A549 treated with CpdA at 1 μM for 4 hours (cell line): ENCODE measurements around the gene MAGEA2. TPM values are rescaled to one million over a fixed set of nuclear protein-coding genes. Genes with fewer than 3 reads are reported as not detected.

Experiments
- total RNA-seq: library from RNA; stranded (reverse); fragments of 200-300 nt; extraction: Qiagen RNA extraction; gene quantifications from 5 replicates; pipeline ENCODE4 v1.2.3, GENCODE V29; 2022; ENCODE audit warnings: low read depth

Gene MAGEA2, protein sequence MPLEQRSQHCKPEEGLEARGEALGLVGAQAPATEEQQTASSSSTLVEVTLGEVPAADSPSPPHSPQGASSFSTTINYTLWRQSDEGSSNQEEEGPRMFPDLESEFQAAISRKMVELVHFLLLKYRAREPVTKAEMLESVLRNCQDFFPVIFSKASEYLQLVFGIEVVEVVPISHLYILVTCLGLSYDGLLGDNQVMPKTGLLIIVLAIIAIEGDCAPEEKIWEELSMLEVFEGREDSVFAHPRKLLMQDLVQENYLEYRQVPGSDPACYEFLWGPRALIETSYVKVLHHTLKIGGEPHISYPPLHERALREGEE
- total RNA-seq = 0.09 to 0.22 TPM in 2 of 5 replicates, not detected in the others

DNA sequence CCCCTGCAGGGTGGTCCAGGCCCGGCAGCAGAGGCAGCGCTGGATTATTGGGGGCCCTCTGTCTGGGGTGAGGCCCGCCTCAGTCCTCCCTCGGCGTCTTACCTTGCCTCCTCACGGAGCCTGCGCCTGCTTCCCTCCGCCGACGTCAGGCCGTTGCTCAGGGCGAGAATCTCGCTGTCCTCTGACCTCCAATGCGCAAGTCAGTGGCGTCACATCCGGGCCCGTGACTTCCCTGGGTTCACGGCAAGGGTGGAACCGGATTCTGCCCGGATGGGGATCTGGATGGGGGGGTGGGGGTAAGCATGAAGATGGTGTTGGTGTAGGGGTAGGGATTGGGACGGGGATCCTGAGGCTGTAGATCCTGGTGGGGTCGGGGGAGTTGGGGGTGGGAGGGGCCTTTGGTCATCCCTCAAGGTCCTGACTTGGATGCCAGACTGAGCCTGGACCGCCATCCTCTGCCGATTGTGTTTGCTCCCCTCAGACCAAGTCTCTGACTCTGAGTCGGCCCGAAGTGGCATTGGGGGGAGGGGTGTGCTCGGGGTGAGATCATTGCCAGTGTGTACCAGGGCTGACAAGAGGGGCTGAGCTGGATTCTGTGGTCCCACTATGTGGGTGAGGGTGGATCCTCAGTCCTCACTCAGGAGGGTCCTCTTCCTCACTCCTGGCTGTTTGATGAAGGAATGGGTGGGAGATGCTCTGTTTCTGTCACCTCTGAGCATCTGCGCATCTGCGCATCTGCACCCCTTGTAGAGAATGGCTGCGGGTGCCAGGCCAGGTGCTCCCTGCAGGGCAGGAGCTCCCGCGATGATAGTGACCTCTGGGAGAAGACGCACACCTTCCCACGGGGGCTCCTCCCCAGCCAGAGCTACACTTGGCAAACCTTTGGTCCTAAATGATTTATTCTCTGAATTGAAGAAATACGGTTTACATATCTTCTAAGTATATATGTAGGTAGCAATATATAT, at the start of gene MAGEA2:
Gene MAGEA2 (minus strand): TSS at position 157 of the 965 bp plus-strand sequence. CDS start 2,479 bp downstream, outside the sequence.

DNA sequence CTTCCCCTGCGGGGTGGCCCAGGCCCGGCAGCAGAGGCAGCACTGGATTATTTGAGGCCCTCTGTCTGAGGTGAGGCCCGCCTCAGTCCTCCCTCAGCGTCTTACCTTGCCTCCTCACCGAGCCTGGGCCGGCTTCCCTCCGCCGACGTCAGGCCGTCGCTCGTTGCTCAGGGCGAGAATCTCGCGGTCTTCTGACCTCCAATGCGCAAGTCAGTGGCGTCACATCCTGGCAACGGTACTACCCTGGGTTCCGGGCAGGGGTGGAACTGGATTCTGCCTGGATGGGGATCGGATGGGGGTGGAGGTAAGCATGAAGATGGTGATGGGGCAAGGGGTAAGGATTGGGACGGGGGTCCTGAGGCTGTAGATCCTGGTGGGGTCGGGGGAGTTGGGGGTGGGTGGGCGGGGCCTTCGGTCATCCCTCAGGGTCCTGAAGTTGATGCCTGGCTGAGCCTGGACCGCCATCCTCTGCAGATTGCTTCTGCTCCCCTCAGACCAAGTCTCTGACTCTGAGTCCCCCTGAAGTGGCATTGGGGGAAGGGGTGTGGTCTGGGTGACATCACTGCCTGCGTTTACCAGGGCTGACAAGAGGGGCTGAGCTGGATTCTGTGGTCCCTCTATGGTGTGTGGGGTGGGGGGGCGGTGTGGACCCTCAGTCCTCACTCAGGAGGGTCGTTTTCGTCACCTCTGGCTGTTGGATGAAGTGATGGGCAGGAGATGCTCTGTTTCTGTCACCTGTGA, 16.1 kb upstream of the MAGEA2 start, which contains the start of gene MAGEA6:
Gene MAGEA6 (minus strand): TSS at position 141 of the 741 bp plus-strand sequence. CDS start 2,039 bp downstream, outside the sequence.

DNA sequence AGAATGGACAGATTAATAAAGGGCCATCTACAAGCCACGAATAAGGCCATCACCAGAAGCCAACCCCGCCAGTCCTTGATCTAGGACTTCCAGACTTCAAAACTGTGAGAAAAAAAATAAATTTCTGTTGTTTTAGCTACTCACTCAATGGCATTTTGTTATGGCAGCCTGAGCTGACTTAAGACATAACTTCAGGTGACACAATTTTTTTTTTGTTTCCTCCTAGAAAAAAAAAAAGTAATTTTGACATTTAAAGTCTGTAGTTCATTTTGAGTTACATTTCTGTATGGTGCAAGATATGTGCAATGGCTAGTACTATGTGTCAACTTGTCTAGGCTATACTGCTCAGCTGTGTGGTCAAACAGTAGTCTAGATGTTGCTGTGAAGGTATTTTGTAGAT, 5.3 kb upstream of the MAGEA2 start, which contains the start of gene CSAG3:
Gene CSAG3 (plus strand): TSS at position 301 of the 400 bp plus-strand sequence.

DNA sequence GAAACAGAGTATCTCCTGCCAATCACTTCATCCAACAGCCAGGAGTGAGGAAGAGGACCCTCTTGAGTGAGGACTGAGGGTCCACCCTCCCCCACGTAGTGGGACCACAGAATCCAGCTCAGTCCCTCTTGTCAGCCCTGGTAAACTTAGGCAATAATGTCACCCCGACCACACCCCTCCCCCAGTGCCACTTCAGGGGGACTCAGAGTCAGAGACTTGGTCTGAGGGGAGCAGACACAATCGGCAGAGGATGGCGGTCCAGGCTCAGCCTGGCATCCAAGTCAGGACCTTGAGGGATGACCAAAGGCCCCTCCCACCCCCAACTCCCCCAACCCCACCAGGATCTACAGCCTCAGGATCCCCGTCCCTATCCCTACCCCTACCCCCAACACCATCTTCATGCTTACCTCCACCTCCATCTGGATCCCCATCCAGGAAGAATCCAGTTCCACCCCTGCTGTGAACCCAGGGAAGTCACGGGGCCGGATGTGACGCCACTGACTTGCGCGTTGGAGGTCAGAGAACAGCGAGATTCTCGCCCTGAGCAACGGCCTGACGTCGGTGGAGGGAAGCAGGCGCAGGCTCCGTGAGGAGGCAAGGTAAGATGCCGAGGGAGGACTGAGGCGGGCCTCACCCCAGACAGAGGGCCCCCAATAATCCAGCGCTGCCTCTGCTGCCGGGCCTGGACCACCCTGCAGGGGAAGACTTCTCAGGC, 20.2 kb downstream of the MAGEA2 start, which contains the start of the genes CSAG1 and MAGEA12:
Gene CSAG1 (minus strand): TSS at position 461 of the 715 bp plus-strand sequence. CDS start 1,261 bp downstream, outside the sequence.
Gene MAGEA12 (plus strand): TSS at position 497 of the 715 bp plus-strand sequence. CDS start 2,405 bp downstream, outside the sequence.

DNA sequence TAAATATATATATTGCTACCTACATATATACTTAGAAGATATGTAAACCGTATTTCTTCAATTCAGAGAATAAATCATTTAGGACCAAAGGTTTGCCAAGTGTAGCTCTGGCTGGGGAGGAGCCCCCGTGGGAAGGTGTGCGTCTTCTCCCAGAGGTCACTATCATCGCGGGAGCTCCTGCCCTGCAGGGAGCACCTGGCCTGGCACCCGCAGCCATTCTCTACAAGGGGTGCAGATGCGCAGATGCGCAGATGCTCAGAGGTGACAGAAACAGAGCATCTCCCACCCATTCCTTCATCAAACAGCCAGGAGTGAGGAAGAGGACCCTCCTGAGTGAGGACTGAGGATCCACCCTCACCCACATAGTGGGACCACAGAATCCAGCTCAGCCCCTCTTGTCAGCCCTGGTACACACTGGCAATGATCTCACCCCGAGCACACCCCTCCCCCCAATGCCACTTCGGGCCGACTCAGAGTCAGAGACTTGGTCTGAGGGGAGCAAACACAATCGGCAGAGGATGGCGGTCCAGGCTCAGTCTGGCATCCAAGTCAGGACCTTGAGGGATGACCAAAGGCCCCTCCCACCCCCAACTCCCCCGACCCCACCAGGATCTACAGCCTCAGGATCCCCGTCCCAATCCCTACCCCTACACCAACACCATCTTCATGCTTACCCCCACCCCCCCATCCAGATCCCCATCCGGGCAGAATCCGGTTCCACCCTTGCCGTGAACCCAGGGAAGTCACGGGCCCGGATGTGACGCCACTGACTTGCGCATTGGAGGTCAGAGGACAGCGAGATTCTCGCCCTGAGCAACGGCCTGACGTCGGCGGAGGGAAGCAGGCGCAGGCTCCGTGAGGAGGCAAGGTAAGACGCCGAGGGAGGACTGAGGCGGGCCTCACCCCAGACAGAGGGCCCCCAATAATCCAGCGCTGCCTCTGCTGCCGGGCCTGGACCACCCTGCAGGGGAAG, 39.5 kb downstream of the MAGEA2 start, which contains the start of gene MAGEA2B:
Gene MAGEA2B (plus strand): TSS at position 814 of the 973 bp plus-strand sequence. CDS start 2,479 bp downstream, outside the sequence.

DNA sequence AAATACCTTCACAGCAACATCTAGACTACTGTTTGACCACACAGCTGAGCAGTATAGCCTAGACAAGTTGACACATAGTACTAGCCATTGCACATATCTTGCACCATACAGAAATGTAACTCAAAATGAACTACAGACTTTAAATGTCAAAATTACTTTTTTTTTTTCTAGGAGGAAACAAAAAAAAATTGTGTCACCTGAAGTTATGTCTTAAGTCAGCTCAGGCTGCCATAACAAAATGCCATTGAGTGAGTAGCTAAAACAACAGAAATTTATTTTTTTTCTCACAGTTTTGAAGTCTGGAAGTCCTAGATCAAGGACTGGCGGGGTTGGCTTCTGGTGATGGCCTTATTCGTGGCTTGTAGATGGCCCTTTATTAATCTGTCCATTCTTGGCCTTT, 44.5 kb downstream of the MAGEA2 start, which contains the start of gene CSAG2:
Gene CSAG2 (minus strand): TSS at position 101 of the 400 bp plus-strand sequence. CDS start 161 bp downstream, outside the sequence.

Other genes with a start within 250 kb of the MAGEA2 start
- gene GABRQ, start 115.9 kb downstream of the MAGEA2 start, total RNA-seq = 0.14 to 0.32 TPM (median 0.23 TPM) in 5 replicates
- 2.9 to 4.3 TPM (median 3.1 TPM) in 5 replicates for gene MAGEA3, start 55.0 kb downstream of the MAGEA2 start, total RNA-seq
- not detected in 5 replicates for gene CSAG2, start 44.6 kb downstream of the MAGEA2 start, total RNA-seq
- not detected in 5 replicates for gene MAGEA2B, start 39.2 kb downstream of the MAGEA2 start, total RNA-seq
- 0.18 to 0.37 TPM (median 0.27 TPM) in 4 of 5 replicates, not detected in the other for gene CSAG1, start 20.1 kb downstream of the MAGEA2 start, total RNA-seq
- gene MAGEA12, start 20.1 kb downstream of the MAGEA2 start, total RNA-seq = 0.08 to 0.19 TPM (median 0.16 TPM) in 5 replicates
- not detected in 5 replicates for gene CSAG3, start 5.4 kb upstream of the MAGEA2 start, total RNA-seq
- gene MAGEA6, start 15.8 kb upstream of the MAGEA2 start, total RNA-seq = 10.7 to 13.3 TPM (median 12.0 TPM) in 5 replicates
- gene CETN2, start 76.9 kb upstream of the MAGEA2 start, total RNA-seq = 67.3 to 86.2 TPM (median 72.3 TPM) in 5 replicates
- 40.6 to 47.6 TPM (median 44.0 TPM) in 5 replicates for gene NSDHL, start 77.2 kb upstream of the MAGEA2 start, total RNA-seq
- gene ZNF185, start 144.2 kb upstream of the MAGEA2 start, total RNA-seq = 5.8 to 7.5 TPM (median 6.8 TPM) in 5 replicates
- gene PNMA5, start 240.3 kb upstream of the MAGEA2 start, total RNA-seq = not detected in 5 replicates